ENCODE results near the gene BLOC1S1. TPM values are rescaled to one million over a fixed set of nuclear protein-coding genes. Genes with fewer than 3 reads are reported as not detected.

BLOC1S1 gene
- total RNA-seq, 1 donor from 2014 or later: 67.3 TPM

DNA sequence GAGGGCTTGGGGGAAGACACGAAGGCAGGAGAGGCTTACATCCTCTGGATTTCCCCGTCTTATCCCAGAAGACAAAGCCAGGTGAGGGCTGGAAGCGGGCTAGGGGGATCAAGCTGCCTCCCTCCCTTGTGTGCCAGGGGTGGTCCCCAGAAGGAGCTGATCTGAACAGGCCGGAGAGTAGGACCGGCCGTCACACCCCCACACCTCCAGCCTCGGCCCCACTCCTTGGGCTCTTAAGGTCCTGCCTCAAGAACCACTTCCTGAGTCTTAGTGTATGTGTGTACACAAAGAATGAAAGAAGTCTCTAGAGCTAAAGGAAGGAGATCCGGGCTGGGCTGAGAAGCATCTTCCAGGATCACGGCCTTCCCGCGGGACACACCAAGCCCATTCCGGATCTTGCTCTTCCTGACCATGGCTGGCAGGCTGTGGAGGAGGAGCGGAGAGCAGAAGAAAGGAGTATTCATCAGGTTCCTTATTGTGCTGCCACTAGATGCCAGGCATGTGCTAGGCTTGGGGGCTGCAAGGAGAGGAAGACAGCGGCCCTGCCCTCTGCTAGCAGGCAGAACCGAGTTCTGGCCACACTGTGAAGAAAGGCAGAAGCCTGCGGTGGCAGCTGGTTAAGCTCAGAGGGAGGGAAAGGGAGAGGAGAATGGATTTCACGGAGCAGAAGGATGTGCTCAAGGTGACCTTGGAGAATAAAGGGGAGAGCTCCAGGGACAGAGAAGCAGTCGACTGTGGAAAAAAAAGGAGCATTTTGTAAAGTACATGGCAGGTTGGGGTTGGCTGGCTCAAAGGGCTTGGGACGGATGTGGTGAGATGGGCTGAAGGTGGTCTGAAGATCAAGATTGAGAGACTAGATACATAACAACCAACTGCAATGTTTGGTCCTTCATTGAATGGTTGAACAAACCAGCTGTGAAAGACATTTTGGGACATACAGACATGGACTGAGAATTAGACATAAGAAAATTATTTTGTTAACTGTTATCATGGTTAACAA, 14.3 kb downstream of the BLOC1S1 start:
- peak overlapping the region; percentile 91 for H3K4me3 Mint-ChIP-seq (ENCODE audit: unreplicated experiment)
- H3K4me1 Mint-ChIP-seq (ENCODE audit: low read depth): peaks cover 41% of the 10 kb centered on the region
- H3K9me3 Mint-ChIP-seq (ENCODE audit: low read depth): no peaks in the 10 kb centered on the region
- H3K36me3 Mint-ChIP-seq (ENCODE audit: low read depth): peaks cover 17% of the 10 kb centered on the region
- DNase-seq (ENCODE audit: low spot score): no peak
- peak overlapping the region; percentile 98 for H3K27ac Mint-ChIP-seq (ENCODE audit: unreplicated experiment)
- no peaks in the 10 kb centered on the region for H3K27me3 Mint-ChIP-seq (ENCODE audit: low read depth)
- TF ChIP-seq CTCF (IDR thresholded peaks at IDR 0.05): peak; percentile 52

DNA sequence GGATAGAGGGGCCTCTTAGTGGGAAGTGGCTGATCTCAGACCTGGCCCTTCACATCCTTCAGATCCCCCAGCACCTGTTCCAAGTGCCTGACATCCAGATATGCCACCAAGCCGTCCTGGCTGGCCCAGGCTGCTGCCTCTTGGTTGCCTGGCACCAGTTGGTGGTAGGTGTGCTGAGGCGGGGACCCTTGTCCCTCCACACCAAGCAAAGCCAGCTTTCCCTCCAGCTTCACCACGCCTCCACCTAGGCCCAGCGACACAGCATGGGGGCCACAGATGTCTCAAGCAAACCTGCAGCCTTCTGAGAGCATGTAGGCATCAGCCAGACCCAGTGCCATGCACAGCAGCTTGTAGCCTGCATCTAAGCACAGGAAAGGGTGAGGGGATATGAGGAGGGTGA, 16.4 kb downstream of the BLOC1S1 start:
- Mint-ChIP-seq H3K4me3 (ENCODE audit: unreplicated experiment) (no peak overlapping the region), H3K9me3 (ENCODE audit: low read depth) (no peaks in the 10 kb centered on the region), H3K27me3 (ENCODE audit: low read depth) (no peaks in the 10 kb centered on the region), H3K27ac (ENCODE audit: unreplicated experiment) (no peak overlapping the region), H3K4me1 (ENCODE audit: low read depth) (peaks cover 23% of the 10 kb centered on the region), H3K36me3 (ENCODE audit: low read depth) (peaks cover 3% of the 10 kb centered on the region)
- no peak for DNase-seq (ENCODE audit: low spot score)
- TF ChIP-seq CTCF (IDR thresholded peaks at IDR 0.05): no peak

DNA sequence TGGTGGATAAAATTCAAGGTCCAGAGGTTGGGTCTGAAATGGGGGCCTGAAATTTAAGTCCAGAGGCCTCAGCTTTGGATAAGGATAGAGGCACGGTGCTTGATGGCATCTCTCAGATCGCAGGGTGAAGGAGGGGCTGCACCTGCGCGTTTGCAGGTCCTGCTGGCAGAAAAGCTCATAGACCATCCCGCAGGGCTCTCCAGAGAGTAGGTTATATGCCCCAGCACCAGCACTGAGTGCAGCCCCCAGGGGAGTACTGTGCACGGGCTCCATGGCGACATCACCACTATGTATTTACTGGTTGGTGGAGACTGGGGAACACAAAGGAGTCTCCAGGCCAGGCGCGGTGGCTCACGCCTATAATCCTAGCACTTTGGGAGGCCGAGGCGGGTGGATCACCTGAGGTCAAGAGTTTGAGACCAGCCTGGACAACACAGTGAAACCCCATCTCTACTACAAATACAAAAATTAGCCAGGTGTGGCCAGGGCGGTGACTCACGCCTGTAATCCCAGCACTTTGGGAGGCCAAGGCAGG, 17.2 kb downstream of the BLOC1S1 start:
- DNase-seq (ENCODE audit: low spot score): no peak
- H3K9me3 Mint-ChIP-seq (ENCODE audit: low read depth): no peaks in the 10 kb centered on the region
- peak overlapping the region; percentile 32 for H3K27ac Mint-ChIP-seq (ENCODE audit: unreplicated experiment)
- no peaks in the 10 kb centered on the region for H3K36me3 Mint-ChIP-seq (ENCODE audit: low read depth)
- TF ChIP-seq CTCF (IDR thresholded peaks at IDR 0.05): no peak
- H3K4me3 Mint-ChIP-seq (ENCODE audit: unreplicated experiment): no peak overlapping the region
- no peaks in the 10 kb centered on the region for H3K27me3 Mint-ChIP-seq (ENCODE audit: low read depth)
- peaks cover 27% of the 10 kb centered on the region for H3K4me1 Mint-ChIP-seq (ENCODE audit: low read depth)

DNA sequence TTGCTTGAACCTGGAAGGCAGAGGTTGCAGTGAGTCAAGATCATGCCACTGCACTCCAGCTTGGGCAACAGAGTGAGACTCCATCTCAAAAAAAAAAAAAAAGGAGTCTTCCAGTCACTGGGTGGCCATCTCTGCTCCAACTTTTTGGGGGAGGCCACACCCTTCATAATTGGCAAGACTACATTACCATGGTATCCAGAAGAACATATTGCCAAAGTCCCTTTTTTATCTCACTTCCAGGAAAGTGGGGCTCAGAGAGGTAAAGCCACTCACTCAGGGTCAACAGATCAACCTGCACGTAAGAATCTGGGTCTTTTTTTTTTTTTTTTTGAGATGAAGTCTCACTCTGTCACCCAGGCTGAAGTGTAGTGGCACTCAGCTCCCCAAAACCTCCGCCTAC, 18.0 kb downstream of the BLOC1S1 start:
- H3K4me1 Mint-ChIP-seq (ENCODE audit: low read depth): peaks cover 30% of the 10 kb centered on the region
- TF ChIP-seq CTCF (IDR thresholded peaks at IDR 0.05): no peak
- H3K4me3 Mint-ChIP-seq (ENCODE audit: unreplicated experiment): no peak overlapping the region
- no peaks in the 10 kb centered on the region for H3K9me3 Mint-ChIP-seq (ENCODE audit: low read depth)
- H3K36me3 Mint-ChIP-seq (ENCODE audit: low read depth): no peaks in the 10 kb centered on the region
- H3K27me3 Mint-ChIP-seq (ENCODE audit: low read depth): no peaks in the 10 kb centered on the region
- no peak for DNase-seq (ENCODE audit: low spot score)
- H3K27ac Mint-ChIP-seq (ENCODE audit: unreplicated experiment): no peak overlapping the region

- DNase-seq (ENCODE audit: low spot score): no peak
- Mint-ChIP-seq H3K9me3 (ENCODE audit: low read depth) (no peaks in the 10 kb centered on the region), H3K27me3 (ENCODE audit: low read depth) (no peaks in the 10 kb centered on the region), H3K4me1 (ENCODE audit: low read depth) (peaks cover 29% of the 10 kb centered on the region), H3K4me3 (ENCODE audit: unreplicated experiment) (no peak overlapping the region), H3K27ac (ENCODE audit: unreplicated experiment) (no peak overlapping the region), H3K36me3 (ENCODE audit: low read depth) (no peaks in the 10 kb centered on the region)
- no peak for TF ChIP-seq CTCF (IDR thresholded peaks at IDR 0.05)
Observed at GRCh38 chr12:55734595-55734994, 18.7 kb downstream of the BLOC1S1 start.
